DMS153 (cell line): Measurements from ENCODE around the gene UBAC2.
"Not testable (repeated sequence)": the region's sequence is repeated elsewhere in the genome, so short reads cannot be mapped to it uniquely, and the experiment has no call there.

Source experiments
- DNase-seq: peaks from one replicate; lab custom pipeline; 2025; lab: John Stamatoyannopoulos, UW

Gene UBAC2

GRCh38 chr13:99396446-99396845 is 195.8 kb downstream of the UBAC2 start:
- DNase-seq, result no peak

GRCh38 chr13:99398071-99398470 is 197.4 kb downstream of the UBAC2 start:
- DNase-seq, result no peak

DNA sequence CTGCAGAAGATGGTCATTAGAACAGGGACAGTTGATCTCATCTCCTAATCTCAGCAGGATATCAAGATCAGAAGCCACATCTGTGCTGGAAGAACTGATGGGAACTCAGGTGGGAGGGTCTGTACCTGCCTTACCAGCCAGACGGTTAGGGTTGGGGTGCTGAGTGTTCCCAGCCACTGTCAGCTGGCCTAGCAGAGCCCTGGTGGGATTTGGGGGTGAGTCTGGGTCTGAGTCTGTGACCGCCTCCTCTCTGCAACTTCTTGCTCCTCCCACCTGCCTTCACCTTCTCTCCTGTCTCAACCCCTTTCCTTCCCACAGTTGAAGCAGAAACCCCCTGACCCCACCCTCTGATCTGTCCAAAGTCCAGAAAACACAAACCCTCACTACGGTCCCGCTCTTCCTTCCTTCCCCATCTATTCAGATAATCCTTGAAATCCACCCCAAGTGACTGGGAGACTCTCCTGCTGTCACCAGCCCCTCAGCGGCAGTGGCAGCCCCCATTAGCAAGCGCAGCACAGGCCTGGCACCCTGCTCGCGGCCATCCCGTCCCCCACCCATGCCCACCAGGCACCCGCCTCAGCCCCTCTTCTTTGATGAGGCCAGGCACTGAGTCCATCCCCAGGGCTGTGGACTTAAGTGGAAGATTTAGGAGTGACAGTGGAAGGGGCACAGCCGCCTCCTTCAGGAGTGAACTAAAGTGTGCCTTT is 198.4 kb downstream of the UBAC2 start:
- no peak for DNase-seq

- DNase-seq, result no peak
Measured at GRCh38 chr13:99399623-99399974, 198.9 kb downstream of the UBAC2 start.

DNA sequence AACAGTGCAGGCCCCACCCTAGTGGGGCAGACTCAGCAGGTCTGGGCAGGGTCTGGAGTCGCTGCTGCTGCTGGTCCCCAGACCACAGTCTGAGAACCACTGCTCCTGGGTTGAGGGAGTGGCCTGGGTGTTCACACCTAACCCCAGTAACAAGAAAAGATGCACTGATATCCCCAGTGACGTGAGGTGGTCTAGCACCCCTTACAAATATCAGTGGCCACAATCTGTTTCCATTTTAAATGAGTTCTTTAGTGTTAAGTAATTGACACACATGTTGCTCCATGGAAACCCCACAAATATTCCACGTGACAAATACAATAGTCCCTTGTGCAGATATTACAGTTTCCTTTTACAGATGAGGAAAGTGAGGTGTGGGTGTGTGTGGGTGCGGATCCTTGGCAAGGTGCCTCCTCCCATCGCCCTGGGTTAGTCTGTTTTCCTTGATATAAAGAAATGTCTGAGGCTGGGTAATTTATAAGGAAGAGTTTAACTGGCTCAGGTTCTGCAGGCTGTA is 202.9 kb downstream of the UBAC2 start:
- DNase-seq, result no peak

- no peak for DNase-seq
Measured at GRCh38 chr13:99404005-99404755, 203.5 kb downstream of the UBAC2 start.

DNA sequence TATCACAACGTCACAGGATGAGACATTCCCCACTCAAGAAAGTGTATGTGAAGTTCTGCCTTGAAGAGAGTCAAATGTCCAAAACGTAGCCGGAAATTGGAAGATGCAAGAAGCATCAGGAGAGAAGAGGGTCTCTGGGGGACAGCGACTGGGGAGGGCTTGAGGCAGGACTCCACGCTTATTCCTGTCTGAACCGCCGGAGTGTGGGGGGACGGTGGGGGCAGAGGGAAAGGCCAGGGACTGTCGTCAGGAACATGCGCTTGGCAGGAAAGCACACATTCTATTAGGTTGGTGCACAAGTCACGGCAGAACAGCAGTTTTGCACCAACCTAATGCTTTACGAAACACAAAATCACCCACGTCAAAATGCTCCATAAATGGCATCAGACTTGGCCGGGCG is 205.3 kb downstream of the UBAC2 start:
- no peak for DNase-seq

- DNase-seq, result no peak
Measured at GRCh38 chr13:99406799-99407201, 206.1 kb downstream of the UBAC2 start.

- no peak for DNase-seq
Measured at GRCh38 chr13:99407906-99408702, 207.4 kb downstream of the UBAC2 start.

GRCh38 chr13:99408703-99409000 is 208.0 kb downstream of the UBAC2 start:
- no peak for DNase-seq

DNA sequence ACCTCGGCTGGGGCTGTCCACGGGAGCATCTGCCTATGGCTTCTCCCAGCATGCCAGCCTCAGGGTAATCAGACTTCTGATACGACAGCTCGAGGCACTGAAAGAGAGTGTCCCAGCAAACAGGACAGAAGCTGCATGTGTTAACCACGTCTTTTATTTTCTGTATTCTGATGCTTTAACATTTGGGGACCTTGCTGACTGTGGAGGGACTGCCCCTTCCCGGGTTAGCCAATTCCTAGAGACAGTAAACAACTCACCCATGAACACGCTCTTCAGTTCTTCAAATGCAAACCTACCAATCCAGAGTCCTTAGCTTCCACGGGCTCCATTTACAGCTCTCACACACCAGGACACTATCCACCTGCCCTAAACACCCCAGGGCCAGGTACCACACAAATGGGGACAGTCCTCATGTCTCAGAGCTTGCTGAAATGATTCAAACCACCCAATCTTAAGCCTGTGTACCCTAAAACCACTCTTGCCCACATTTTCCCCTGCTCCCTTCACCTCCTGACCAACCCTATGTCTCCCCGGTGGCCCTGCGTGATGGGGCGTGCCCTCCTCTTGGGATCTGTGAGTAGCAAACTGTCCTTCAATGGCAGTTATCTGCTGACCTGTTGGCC is 208.9 kb downstream of the UBAC2 start:
- not testable (repeated sequence) for DNase-seq

DNA sequence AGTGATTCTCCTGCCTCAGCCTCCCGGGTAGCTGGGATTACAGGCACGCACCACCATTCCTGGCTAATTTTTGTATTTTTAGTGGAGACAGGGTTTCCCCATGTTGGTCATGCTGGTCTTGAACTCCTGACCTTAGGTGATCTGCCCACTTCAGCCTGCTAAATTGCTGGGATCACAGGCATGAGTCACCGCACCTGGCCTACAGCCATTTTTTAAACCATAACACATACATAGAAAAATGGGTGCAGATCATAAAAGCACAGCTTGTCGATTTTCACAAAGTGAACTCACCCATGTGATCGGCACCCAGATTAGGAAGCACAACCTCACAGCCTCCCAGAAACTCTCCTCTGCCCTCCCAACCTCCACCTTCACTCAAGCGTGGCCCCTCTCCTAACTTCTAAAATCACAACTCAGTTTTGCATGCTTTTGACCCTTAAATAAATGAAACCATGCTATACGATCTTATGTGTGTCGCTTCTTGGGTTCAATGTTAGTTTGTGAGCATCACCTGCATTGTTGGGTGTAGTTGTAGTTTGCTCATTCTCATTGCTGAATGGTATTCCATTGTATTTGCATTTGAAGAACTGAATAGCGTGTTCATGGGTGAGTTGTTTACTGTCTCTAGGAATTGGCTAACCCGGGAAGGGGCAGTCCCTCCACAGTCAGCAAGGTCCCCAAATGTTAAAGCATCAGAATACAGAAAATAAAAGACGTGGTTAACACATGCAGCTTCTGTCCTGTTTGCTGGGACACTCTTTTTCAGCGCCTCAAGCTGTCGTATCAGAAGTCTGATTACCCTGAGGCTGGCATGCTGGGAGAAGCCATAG is 210.2 kb downstream of the UBAC2 start:
- DNase-seq, result not testable (repeated sequence)

GRCh38 chr13:99412856-99413255 is 212.2 kb downstream of the UBAC2 start:
- no peak for DNase-seq

DNA sequence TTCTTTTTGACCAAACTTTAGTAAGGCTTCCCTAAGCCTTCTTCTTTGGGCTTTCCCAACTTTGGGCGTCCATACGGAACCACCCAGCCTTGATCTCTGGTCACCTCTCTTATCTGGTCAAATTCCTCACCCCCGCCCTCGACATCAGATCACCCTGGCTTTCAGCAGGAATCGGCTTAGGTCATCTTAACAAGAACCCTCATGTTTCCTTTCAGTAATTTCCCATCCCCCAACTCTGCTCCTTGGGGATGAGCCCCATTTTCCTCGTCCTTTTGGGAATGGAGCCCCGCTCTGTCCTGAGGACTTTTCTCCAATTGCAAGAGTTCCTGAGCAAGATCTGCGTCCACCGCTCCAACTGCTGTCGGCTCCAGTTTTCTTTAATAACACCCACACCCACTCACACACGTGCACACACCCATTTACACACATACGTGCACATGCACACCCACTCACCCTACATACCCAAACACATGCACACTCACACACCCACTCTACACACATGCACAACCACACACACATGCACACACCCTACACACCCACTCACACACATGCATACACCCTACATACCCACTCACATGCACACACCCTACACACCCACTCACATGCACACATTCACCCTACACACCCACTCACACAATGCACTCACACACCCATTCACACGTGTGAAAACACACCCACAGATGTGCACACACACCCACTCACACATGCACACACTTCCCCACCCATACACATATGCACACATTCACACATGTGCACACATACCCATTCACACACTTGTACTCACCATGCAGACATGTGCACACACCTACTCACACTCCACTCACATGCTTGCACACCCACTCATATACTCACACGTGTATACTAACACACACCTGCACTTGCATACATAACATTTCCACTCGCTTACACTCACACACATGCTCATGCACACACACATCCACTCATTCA is 213.7 kb downstream of the UBAC2 start:
- DNase-seq, result no peak

DNA sequence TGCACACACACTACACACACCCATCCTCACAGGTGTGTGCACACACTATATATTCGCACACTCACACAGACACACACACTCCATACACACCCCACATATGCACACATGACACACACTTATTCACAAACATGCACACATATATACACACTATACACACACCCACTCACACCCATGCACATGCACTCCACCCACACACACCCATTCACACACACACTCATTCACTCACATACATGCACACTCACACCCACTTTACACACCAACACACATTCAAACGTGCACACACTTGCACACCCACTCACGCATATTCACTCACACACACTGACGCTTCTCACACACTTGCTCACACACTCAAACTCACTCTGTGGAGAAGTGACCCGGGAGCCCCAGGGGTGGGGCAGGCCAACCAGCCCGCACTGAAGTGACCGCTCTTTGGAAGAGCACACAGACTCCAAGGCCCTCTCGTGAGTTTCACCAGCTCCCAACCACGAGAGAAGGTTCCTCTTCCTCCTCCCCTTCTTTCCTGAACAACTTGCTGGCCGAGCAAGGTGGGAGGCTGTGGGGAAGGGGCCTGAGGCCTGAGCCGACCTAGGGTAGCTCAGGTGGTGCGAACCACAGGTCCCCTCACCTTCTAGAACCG is 214.5 kb downstream of the UBAC2 start:
- no peak for DNase-seq

- no peak for DNase-seq
Measured at GRCh38 chr13:99415851-99416331, 215.2 kb downstream of the UBAC2 start.

GRCh38 chr13:99416411-99417121 is 215.9 kb downstream of the UBAC2 start:
- no peak for DNase-seq

DNA sequence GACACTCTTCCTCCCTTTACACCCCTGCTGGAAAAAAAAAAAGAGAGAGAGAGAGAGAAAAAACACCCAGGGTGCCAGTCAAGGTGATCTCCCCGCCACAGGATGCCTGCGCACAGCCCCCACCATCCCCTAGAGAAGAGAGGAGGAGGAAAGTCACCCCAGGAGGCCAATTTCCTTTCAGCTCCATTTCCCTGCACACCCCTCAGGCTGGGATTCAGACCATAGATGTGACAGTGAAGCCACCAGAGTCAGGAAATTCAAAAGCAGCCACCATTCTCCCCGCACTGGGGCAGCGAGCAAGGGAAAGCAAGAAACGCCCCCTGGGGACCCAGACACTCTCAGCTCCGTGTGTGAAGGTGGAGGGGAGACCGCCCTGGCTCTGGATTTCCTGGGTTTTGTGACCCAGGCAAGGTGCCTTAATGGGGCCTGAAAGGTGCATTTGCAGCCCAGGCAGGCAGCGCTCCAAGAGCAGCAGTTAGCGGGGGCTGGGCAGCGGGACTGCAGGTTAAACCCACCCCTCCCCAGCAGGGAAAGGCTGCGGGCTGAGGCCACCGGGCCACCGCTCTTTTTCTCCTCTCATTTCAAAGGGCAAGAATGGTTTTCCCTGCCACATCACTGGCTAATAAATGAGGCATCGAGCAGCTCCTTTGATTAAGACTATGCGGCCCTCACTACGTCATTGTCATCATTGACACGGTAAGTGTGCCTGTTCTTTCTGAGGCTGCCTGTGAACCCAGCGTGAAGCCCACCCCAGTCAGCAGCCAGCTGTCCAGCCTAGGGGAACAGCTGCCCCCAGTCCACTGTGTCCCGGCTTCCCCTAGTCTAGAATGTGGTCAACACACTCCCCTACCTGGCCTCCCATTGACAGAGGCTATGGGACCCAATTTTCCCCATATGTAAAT is 216.8 kb downstream of the UBAC2 start:
- no peak for DNase-seq
